ENCODE data around the gene CIPC.

The CIPC gene

DNA sequence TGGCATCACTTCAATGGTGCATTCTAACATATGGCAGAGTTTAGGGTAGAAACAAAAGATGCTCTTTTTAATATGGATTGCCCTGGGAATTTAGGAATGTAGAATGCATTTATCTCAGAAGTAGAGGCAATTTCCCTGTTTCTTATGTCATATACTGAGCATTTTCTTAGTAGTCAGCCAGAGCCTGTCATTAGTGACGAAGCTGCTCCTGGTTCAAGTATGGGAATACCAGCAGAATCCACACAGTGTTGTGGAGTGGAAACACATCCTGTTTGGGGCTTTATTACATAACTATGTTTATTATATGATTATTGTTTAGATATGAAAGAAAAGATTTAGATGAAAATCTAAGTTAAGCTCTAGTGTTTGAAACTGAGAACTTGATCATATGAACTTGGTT lies 12.2 kb downstream of the CIPC start:
- Histone ChIP-seq H3K4me3 (ENCODE audit: low read depth in 1 of 5, low read length in 5 of 5) (no peak overlapping the region), H3K36me3 (ENCODE audit: control insufficient read depth in 5 of 5, insufficient read depth in 5 of 5, low read length in 5 of 5) (peaks cover 30 to 68% (median 40%) of the 10 kb centered on the region in 5 donors), H3K27me3 (ENCODE audit: control insufficient read depth in 5 of 5, insufficient read depth in 4 of 5, low read length in 5 of 5) (no peaks in the 10 kb centered on the region), H3K9ac (ENCODE audit: low read length in 5 of 5) (peak overlapping the region in 1 of 5 donors; percentile 53), H3K4me1 (ENCODE audit: control insufficient read depth in 5 of 5, insufficient read depth in 5 of 5, low read length in 5 of 5) (peaks cover 1 to 41% (median 24%) of the 10 kb centered on the region in 5 donors), H3K27ac (ENCODE audit: low read depth, low read length) (peak overlapping the region; percentile 83), H3K9me3 (ENCODE audit: control insufficient read depth in 5 of 5, low read length in 5 of 5) (no peaks in the 10 kb centered on the region)

DNA sequence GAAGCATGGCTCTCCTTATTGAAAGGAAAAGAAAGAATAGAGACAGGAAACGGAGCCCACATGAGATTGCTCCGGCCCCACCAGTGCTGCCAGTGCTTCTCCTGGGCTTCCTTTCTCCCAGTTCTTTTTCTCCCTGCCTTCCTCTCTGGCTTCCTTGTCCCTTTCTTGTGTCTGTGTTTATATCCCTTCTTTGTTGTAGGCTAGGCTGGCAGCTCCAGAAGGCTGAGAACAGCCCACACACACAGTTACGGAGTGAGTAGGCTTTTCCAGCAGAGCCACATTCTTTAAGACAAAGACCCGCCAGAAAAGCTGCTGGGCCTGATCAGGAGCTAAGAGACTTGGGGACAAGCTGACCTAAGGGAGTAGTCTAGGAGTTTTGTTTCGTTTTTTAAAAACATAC lies 13.0 kb downstream of the CIPC start:
- Histone ChIP-seq H3K4me1 (ENCODE audit: control insufficient read depth in 5 of 5, insufficient read depth in 5 of 5, low read length in 5 of 5) (peaks cover 1 to 34% (median 19%) of the 10 kb centered on the region in 5 donors), H3K36me3 (ENCODE audit: control insufficient read depth in 5 of 5, insufficient read depth in 5 of 5, low read length in 5 of 5) (peaks cover 31 to 67% (median 41%) of the 10 kb centered on the region in 5 donors), H3K9me3 (ENCODE audit: control insufficient read depth in 5 of 5, low read length in 5 of 5) (no peaks in the 10 kb centered on the region), H3K4me3 (ENCODE audit: low read depth in 1 of 5, low read length in 5 of 5) (no peak overlapping the region), H3K9ac (ENCODE audit: low read length in 5 of 5) (peak overlapping the region in 4 of 5 donors; percentile 8 to 53 (median 22)), H3K27ac (ENCODE audit: low read depth, low read length) (peak overlapping the region; percentile 83), H3K27me3 (ENCODE audit: control insufficient read depth in 5 of 5, insufficient read depth in 4 of 5, low read length in 5 of 5) (no peaks in the 10 kb centered on the region)

DNA sequence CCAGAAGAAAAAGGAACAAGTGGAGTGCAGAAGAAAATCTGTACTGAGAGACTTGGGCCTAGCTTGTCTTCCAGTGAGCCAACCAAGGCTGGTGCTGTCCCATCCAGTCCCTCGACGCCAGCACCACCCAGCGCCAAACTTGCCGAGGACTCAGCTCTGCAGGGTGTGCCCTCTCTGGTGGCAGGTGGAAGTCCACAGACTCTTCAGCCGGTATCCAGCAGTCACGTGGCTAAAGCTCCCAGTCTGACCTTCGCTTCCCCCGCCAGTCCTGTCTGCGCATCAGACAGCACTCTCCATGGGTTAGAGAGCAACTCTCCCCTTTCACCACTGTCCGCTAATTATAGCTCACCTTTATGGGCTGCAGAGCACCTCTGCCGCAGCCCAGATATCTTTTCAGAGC lies 15.6 kb downstream of the CIPC start:
- Histone ChIP-seq H3K27ac (ENCODE audit: low read depth, low read length) (no peak overlapping the region), H3K4me3 (ENCODE audit: low read depth in 1 of 5, low read length in 5 of 5) (no peak overlapping the region), H3K4me1 (ENCODE audit: control insufficient read depth in 5 of 5, insufficient read depth in 5 of 5, low read length in 5 of 5) (peaks cover 1 to 20% (median 15%) of the 10 kb centered on the region in 5 donors), H3K36me3 (ENCODE audit: control insufficient read depth in 5 of 5, insufficient read depth in 5 of 5, low read length in 5 of 5) (peaks cover 40 to 62% (median 46%) of the 10 kb centered on the region in 5 donors), H3K9ac (ENCODE audit: low read length in 5 of 5) (no peak overlapping the region), H3K27me3 (ENCODE audit: control insufficient read depth in 5 of 5, insufficient read depth in 4 of 5, low read length in 5 of 5) (no peaks in the 10 kb centered on the region), H3K9me3 (ENCODE audit: control insufficient read depth in 5 of 5, low read length in 5 of 5) (no peaks in the 10 kb centered on the region)

DNA sequence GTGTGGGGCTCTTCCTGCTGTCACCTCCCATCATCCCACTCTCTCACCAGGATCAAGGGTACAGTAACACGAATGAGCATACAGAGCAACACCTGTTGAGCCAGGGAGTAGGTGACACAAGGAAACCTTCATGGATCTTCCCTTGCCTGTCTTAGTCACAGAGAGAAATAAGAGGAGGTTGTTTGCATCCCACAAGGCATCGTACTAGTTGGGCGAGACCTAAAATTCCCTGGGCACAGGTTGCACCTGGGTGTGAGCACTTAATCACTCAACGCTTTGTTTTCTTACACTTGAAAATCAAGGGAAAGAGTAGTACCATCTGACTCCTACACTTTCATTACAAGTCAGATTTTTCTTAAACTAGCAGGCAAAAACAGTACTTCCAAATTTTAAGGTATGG lies 16.6 kb downstream of the CIPC start:
- Histone ChIP-seq H3K27me3 (ENCODE audit: control insufficient read depth in 5 of 5, insufficient read depth in 4 of 5, low read length in 5 of 5) (no peaks in the 10 kb centered on the region), H3K36me3 (ENCODE audit: control insufficient read depth in 5 of 5, insufficient read depth in 5 of 5, low read length in 5 of 5) (peaks cover 38 to 56% (median 40%) of the 10 kb centered on the region in 5 donors), H3K9me3 (ENCODE audit: control insufficient read depth in 5 of 5, low read length in 5 of 5) (no peaks in the 10 kb centered on the region), H3K27ac (ENCODE audit: low read depth, low read length) (no peak overlapping the region), H3K4me1 (ENCODE audit: control insufficient read depth in 5 of 5, insufficient read depth in 5 of 5, low read length in 5 of 5) (peaks cover 1 to 20% (median 15%) of the 10 kb centered on the region in 5 donors), H3K9ac (ENCODE audit: low read length in 5 of 5) (no peak overlapping the region), H3K4me3 (ENCODE audit: low read depth in 1 of 5, low read length in 5 of 5) (no peak overlapping the region)

DNA sequence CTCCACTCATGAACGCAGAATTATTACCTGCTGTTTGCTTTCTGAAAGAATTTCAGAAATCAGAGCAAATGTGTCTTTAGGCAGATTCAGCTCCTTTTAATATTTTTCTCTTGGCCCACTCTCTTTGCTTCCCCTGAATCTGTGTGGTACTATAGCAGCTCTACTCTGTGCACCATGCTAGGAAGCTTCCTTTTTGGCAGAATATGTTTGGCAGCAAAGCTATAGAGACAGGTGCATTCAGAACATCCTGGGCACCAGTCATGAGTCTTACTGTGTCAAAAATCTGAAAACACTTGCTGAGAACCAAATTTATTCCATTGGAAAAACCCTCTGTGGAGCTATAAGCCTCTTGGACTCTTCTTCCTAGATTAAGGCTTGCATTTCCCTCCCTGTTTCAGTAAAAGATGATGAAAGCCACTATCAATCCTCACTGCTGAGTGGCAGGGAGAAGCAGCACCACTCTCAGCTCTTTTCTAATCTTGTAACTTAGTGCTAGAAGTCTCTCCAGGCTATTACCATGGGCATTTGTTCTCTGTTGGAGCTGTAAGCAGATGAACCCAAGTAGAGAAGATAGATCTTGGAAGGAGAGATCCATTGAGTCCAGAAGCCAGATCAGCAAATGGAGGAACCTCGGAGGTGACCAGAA lies 18.2 kb downstream of the CIPC start:
- H3K4me1 ChIP-seq (ENCODE audit: control insufficient read depth in 5 of 5, insufficient read depth in 5 of 5, low read length in 5 of 5) = peaks cover 1 to 14% (median 12%) of the 10 kb centered on the region in 5 donors
- H3K9me3 ChIP-seq (ENCODE audit: control insufficient read depth in 5 of 5, low read length in 5 of 5) = no peaks in the 10 kb centered on the region
- peaks cover 33 to 56% (median 47%) of the 10 kb centered on the region in 5 donors for H3K36me3 ChIP-seq (ENCODE audit: control insufficient read depth in 5 of 5, insufficient read depth in 5 of 5, low read length in 5 of 5)
- no peak overlapping the region for H3K27ac ChIP-seq (ENCODE audit: low read depth, low read length)
- H3K4me3 ChIP-seq (ENCODE audit: low read depth in 1 of 5, low read length in 5 of 5) = no peak overlapping the region
- H3K9ac ChIP-seq (ENCODE audit: low read length in 5 of 5) = no peak overlapping the region
- no peaks in the 10 kb centered on the region for H3K27me3 ChIP-seq (ENCODE audit: control insufficient read depth in 5 of 5, insufficient read depth in 4 of 5, low read length in 5 of 5)

DNA sequence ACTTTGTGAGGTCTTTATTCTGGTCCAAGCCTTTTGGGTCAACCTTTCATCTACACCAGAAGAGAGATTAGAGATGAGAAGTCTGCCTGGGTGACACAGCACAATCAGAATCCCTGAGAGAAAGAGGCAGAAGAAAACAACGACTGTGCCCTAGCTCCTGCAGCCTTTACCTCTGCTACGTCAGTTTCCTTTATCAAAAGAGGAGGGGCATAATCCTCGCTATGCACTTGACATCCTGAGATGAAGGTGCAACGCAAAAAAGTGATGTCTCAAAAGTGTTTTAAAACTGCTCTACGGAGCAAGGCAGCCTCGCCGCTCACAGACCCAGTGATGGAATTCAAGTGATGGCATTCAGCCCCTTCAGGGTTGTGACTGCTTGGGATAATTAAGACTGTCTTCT lies 21.8 kb downstream of the CIPC start:
- no peak overlapping the region for H3K9ac ChIP-seq (ENCODE audit: low read length in 5 of 5)
- peaks cover 5 to 34% (median 27%) of the 10 kb centered on the region in 5 donors for H3K4me1 ChIP-seq (ENCODE audit: control insufficient read depth in 5 of 5, insufficient read depth in 5 of 5, low read length in 5 of 5)
- H3K36me3 ChIP-seq (ENCODE audit: control insufficient read depth in 5 of 5, insufficient read depth in 5 of 5, low read length in 5 of 5) = peaks cover 21 to 36% (median 24%) of the 10 kb centered on the region in 5 donors
- no peaks in the 10 kb centered on the region for H3K27me3 ChIP-seq (ENCODE audit: control insufficient read depth in 5 of 5, insufficient read depth in 4 of 5, low read length in 5 of 5)
- no peak overlapping the region for H3K27ac ChIP-seq (ENCODE audit: low read depth, low read length)
- no peaks in the 10 kb centered on the region for H3K9me3 ChIP-seq (ENCODE audit: control insufficient read depth in 5 of 5, low read length in 5 of 5)
- H3K4me3 ChIP-seq (ENCODE audit: low read depth in 1 of 5, low read length in 5 of 5) = no peak overlapping the region

DNA sequence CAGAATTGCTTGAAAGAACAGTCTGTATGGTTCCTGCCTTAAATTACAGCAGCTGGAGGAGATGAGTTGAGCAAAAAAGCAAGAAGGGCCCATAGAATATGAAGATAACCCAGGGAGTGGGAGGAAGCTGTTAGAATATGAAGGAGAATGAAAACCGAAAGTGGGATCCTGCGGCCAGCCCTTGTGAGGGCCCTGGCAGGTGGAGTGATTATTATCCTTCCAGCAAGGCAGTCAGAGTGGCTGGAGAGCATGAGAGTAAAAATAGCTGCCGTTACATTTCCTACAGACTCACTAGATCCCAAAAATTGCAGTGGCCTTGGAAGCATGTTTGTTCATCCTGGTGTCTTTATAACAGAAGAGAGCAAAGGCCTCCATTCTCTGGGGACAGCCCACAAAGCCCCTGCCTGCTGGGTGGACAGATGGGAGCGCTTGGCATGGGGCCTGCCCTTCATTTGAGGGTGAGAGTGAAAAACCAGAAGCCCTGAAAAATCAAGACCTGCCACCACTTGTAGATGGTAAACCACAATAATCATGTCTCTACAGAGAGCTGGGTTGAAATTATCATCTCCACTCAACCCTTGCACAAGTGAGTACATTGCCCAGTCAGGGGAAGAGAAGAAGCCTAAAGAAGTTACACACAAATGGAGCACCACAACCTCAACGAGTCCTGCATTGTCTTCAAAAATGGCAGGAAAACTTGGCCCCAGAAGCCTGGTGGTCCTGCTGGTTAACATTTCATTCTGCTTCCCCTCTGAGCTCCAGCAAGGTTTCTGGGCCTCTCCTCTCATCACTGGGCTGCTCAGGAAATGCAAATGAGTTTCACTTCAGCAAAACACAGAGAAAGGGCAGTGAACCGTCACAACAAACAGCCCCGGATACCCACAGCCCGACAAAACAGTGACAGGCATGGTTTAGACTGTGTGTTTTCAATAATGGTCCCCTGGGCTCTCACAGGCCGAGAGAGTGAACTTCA lies 23.0 kb downstream of the CIPC start:
- H3K9ac ChIP-seq (ENCODE audit: low read length in 5 of 5) = no peak overlapping the region
- H3K4me1 ChIP-seq (ENCODE audit: control insufficient read depth in 5 of 5, insufficient read depth in 5 of 5, low read length in 5 of 5) = peaks cover 5 to 42% (median 33%) of the 10 kb centered on the region in 5 donors
- peaks cover 16 to 28% (median 19%) of the 10 kb centered on the region in 5 donors for H3K36me3 ChIP-seq (ENCODE audit: control insufficient read depth in 5 of 5, insufficient read depth in 5 of 5, low read length in 5 of 5)
- H3K4me3 ChIP-seq (ENCODE audit: low read depth in 1 of 5, low read length in 5 of 5) = no peak overlapping the region
- H3K9me3 ChIP-seq (ENCODE audit: control insufficient read depth in 5 of 5, low read length in 5 of 5) = no peaks in the 10 kb centered on the region
- no peak overlapping the region for H3K27ac ChIP-seq (ENCODE audit: low read depth, low read length)
- peaks cover 0 to 6% (median 2%) of the 10 kb centered on the region in 5 donors for H3K27me3 ChIP-seq (ENCODE audit: control insufficient read depth in 5 of 5, insufficient read depth in 4 of 5, low read length in 5 of 5)

DNA sequence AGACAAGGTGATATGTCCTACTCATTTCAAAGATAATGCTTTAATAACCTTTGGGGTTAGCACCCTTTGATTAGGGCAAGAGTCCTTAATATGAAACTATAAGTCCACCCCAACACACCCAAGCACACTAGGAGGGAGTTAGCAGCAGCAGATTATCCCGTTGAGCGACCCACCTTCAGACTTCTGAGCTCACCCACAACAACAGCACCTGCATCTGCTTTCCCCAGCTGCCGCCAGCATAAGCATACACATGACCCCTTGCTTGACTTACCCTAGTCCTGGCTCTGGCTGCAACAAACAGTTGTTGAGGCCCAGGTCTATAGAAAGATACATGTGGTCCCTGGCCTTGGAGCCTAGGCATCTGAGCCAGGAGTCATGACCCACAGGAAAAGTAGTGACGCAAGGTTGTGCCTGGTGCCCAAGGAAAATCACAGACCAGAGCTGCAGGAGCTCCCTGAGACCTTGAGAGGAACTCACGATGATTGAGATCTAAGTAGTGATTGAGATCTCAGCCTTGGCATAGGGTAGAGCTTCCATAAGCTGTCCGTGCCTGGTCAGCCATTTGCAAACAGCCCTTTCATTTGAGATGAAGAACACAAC lies 24.6 kb downstream of the CIPC start:
- Histone ChIP-seq H3K27me3 (ENCODE audit: control insufficient read depth in 5 of 5, insufficient read depth in 4 of 5, low read length in 5 of 5) (peaks cover 0 to 9% (median 5%) of the 10 kb centered on the region in 5 donors), H3K27ac (ENCODE audit: low read depth, low read length) (no peak overlapping the region), H3K4me3 (ENCODE audit: low read depth in 1 of 5, low read length in 5 of 5) (no peak overlapping the region), H3K4me1 (ENCODE audit: control insufficient read depth in 5 of 5, insufficient read depth in 5 of 5, low read length in 5 of 5) (peaks cover 5 to 42% (median 33%) of the 10 kb centered on the region in 5 donors), H3K9me3 (ENCODE audit: control insufficient read depth in 5 of 5, low read length in 5 of 5) (no peaks in the 10 kb centered on the region), H3K36me3 (ENCODE audit: control insufficient read depth in 5 of 5, insufficient read depth in 5 of 5, low read length in 5 of 5) (peaks cover 5 to 16% (median 13%) of the 10 kb centered on the region in 5 donors), H3K9ac (ENCODE audit: low read length in 5 of 5) (no peak overlapping the region)

DNA sequence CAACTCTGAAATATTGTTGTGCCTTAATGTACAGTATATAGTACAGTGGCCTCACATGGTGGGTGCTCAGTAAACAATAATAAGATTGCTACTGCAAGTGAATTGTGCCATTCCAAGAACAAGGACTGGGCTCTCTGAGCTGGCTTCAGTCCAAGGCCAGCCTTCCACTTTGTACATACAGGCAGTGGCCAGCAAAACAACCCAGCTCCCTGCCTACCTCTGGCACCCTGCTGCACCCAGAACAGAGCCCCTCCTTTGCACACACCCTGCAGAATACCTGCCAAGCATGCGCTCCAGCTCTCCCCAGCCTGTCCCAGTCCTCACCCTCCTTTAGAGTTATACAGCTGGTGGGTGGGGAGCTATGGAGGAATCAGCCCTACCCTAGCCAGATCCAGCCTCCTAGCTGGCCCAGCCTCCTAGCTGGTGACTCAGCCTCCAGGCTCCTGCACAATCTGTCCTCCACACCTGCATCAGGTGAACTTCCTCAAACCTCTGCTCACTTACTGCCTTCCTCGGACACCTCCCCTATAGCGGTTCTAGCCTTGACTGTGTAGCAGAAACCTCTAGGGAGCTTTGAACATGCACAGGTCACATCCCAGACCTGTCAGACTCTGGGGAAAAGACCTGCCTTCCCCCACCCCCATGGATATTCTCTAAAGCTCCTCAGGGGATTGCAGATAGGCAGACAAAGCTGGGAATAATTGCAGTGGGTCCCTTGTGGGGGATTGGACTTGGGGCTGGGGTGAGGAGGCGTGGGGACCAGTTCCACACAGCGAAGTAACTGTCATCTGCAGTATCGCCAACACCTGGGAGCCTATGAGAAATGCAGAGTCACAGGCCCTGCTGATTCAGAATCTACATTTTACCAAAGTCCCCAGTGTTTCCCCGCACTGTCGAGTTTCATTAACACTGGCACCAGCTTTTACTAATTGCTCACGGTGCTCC lies 25.6 kb downstream of the CIPC start:
- Histone ChIP-seq H3K36me3 (ENCODE audit: control insufficient read depth in 5 of 5, insufficient read depth in 5 of 5, low read length in 5 of 5) (peaks cover 0 to 16% (median 12%) of the 10 kb centered on the region in 5 donors), H3K9me3 (ENCODE audit: control insufficient read depth in 5 of 5, low read length in 5 of 5) (no peaks in the 10 kb centered on the region), H3K27ac (ENCODE audit: low read depth, low read length) (no peak overlapping the region), H3K9ac (ENCODE audit: low read length in 5 of 5) (no peak overlapping the region), H3K4me3 (ENCODE audit: low read depth in 1 of 5, low read length in 5 of 5) (peak overlapping the region in 2 of 5 donors; percentile 66 to 79), H3K4me1 (ENCODE audit: control insufficient read depth in 5 of 5, insufficient read depth in 5 of 5, low read length in 5 of 5) (peaks cover 5 to 42% (median 33%) of the 10 kb centered on the region in 5 donors), H3K27me3 (ENCODE audit: control insufficient read depth in 5 of 5, insufficient read depth in 4 of 5, low read length in 5 of 5) (peaks cover 0 to 9% (median 7%) of the 10 kb centered on the region in 5 donors)

Data from subcutaneous abdominal adipose tissue (tissue), 5 donors.